GM12878 (cell line): ENCODE data around the gene CXADR. TPM values are rescaled to one million over a fixed set of nuclear protein-coding genes. Genes with fewer than 3 reads are reported as not detected.
A peak's percentile ranks its signal among the peaks of the same experiment; 100 is the strongest.

Experiments
- ATAC-seq: fragments of 200-7000 bp; cut with Tn5 transposase; 3 replicates; pipeline ENCODE4 v1.9.1; 2020; ENCODE audit warnings: mild to moderate bottlenecking, moderate library complexity
- BruUV-seq: library from RNA; stranded (reverse); fragments of 400-500 nt; replicated peaks from 2 replicates; lab custom pipeline; 2021; lab: Mats Ljungman, UMichigan
- CTCF ChIA-PET: fragments of 300-600 bp; sonication (Branson Sonifier 250); formaldehyde crosslinking; extraction: SDS; loops from one replicate; lab custom pipeline; 2021; ENCODE audit warnings: inconsistent platforms; lab: Yijun Ruan, JAX
- POLR2A ChIA-PET: fragments of 350-600 bp; formaldehyde crosslinking; extraction: SDS; loops from one replicate; lab custom pipeline; 2021; ENCODE audit warnings: inconsistent platforms; lab: Charles Lee
- RAD21 ChIA-PET: fragments of 300-600 bp; sonication (Branson Sonifier 250); formaldehyde crosslinking; loops from one replicate; lab custom pipeline; 2023; ENCODE audit warnings: antibody characterized with exemption; ENCODE audit not compliant: unreplicated experiment; lab: Charles Lee
- SMC1A ChIA-PET: fragments of 300-600 bp; sonication (Branson Sonifier 250); formaldehyde crosslinking; loops from one replicate; lab custom pipeline; 2023; ENCODE audit not compliant: unreplicated experiment, uncharacterized antibody; lab: Charles Lee
- DNase-seq: peaks from one replicate; pipeline ENCODE4 v3.0.0-alpha.2; 2011; ENCODE audit warnings: low read depth, low spot score
- FAIRE-seq: peaks from 3 replicates; lab custom pipeline; 2011; peaks lifted over from hg19 to GRCh38; lab: Jason Lieb, UNC
- H2AFZ ChIP-seq: 2 replicates; pipeline ENCODE4 v1.6.0; 2011; ENCODE audit warnings: low read depth, low read length, control low read depth; ENCODE audit not compliant: control insufficient read depth
- H3K27ac ChIP-seq: 2 replicates; pipeline ENCODE4 v1.5.1; 2011; ENCODE audit warnings: control low read depth; ENCODE audit not compliant: control insufficient read depth, insufficient read depth
- H3K27me3 ChIP-seq, 2 experiments: replicated peaks in 1 of 2; 2 replicates each; pipeline versions ENCODE4 v1.6.0 to v1.6.1; 2011; ENCODE audit warnings: low read length in 1 of 2; ENCODE audit not compliant: control insufficient read depth in 2 of 2, insufficient read depth in 2 of 2
- H3K36me3 ChIP-seq, 2 experiments: 2 replicates each; pipeline ENCODE4 v1.5.1; 2011; ENCODE audit warnings: low read length in 1 of 2; ENCODE audit not compliant: control insufficient read depth in 2 of 2, insufficient read depth in 2 of 2
- H3K4me1 ChIP-seq: 2 replicates; pipeline ENCODE4 v1.6.1; 2011; ENCODE audit warnings: mild to moderate bottlenecking, low read length, moderate library complexity, mixed read lengths; ENCODE audit not compliant: control insufficient read depth, insufficient read depth
- H3K4me2 ChIP-seq: 2 replicates; pipeline ENCODE4 v1.6.0; 2011; ENCODE audit warnings: control low read depth; ENCODE audit not compliant: control insufficient read depth, insufficient read depth
- H3K4me3 ChIP-seq: fragments of 200-600 bp; sonication (generic); 2 replicates; pipeline ENCODE4 v1.5.1; 2016
- H3K79me2 ChIP-seq: 2 replicates; pipeline ENCODE4 v1.6.0; 2011; ENCODE audit warnings: low read length; ENCODE audit not compliant: control insufficient read depth, insufficient read depth
- H3K9ac ChIP-seq: 2 replicates; pipeline ENCODE4 v1.8.0; 2011; ENCODE audit warnings: low read length, control low read depth, mixed read lengths; ENCODE audit not compliant: control insufficient read depth, insufficient read depth
- H3K9me3 ChIP-seq: replicated peaks from 3 replicates; pipeline ENCODE4 v1.5.1; 2011; ENCODE audit warnings: mild to moderate bottlenecking, low read length; ENCODE audit not compliant: control insufficient read depth, insufficient read depth
- H4K20me1 ChIP-seq: 2 replicates; pipeline ENCODE4 v1.6.0; 2011; ENCODE audit not compliant: control insufficient read depth, insufficient read depth
- CHD1 ChIP-seq: IDR thresholded peaks from 2 replicates; pipeline ENCODE4 v1.6.1; 2012; ENCODE audit warnings: low read depth, low read length, improper control_type of control experiment
- CTCF ChIP-seq, 3 experiments: IDR thresholded peaks in 2 of 3; conservative IDR thresholded peaks in 1 of 3; 2 replicates each; pipeline ENCODE4 v1.5.1; 2011; ENCODE audit warnings: low read depth in 3 of 3, low read length in 3 of 3, mild to moderate bottlenecking in 3 of 3, control low read depth in 2 of 3, moderate library complexity in 2 of 3, inconsistent platforms in 1 of 3, mixed read lengths in 1 of 3; ENCODE audit not compliant: control insufficient read depth in 2 of 3, insufficient read depth in 1 of 3; ENCODE audit errors: extremely low read depth in 1 of 3
- DPF2 ChIP-seq: fragments of 450-650 bp; IDR thresholded peaks from 2 replicates; pipeline ENCODE4 v1.6.1; 2017; ENCODE audit warnings: mild to moderate bottlenecking
- MLLT1 ChIP-seq: fragments of 450-650 bp; IDR thresholded peaks from 2 replicates; pipeline ENCODE4 v1.6.1; 2016; ENCODE audit warnings: mild to moderate bottlenecking
- MXI1 ChIP-seq: fragments of 150-350 bp; IDR thresholded peaks from 2 replicates; pipeline ENCODE4 v1.6.1; 2011; ENCODE audit warnings: low read depth, mild to moderate bottlenecking, inconsistent platforms, low read length, improper control_type of control experiment
- MYB ChIP-seq: fragments of 150-350 bp; IDR thresholded peaks from 2 replicates; pipeline ENCODE4 v1.6.1; 2014; ENCODE audit warnings: mild to moderate bottlenecking, low read depth, low read length, borderline replicate concordance
- PML ChIP-seq: IDR thresholded peaks from 2 replicates; pipeline ENCODE4 v1.6.1; 2012; ENCODE audit warnings: low read length, inconsistent platforms
- RAD21 ChIP-seq: IDR thresholded peaks from 2 replicates; pipeline ENCODE4 v1.6.1; 2011; ENCODE audit warnings: mild to moderate bottlenecking, low read depth, low read length, moderate library complexity; ENCODE audit not compliant: insufficient read depth
- RFX5 ChIP-seq: IDR thresholded peaks from 2 replicates; pipeline ENCODE4 v1.6.1; 2011; ENCODE audit warnings: low read depth, low read length, improper control_type of control experiment
- SMC3 ChIP-seq: IDR thresholded peaks from 2 replicates; pipeline ENCODE4 v1.6.1; 2011; ENCODE audit warnings: low read length, improper control_type of control experiment, borderline replicate concordance
- SPI1 ChIP-seq: IDR thresholded peaks from 2 replicates; pipeline ENCODE4 v1.6.1; 2011; ENCODE audit warnings: low read depth, mild to moderate bottlenecking, low read length, moderate library complexity, borderline replicate concordance; ENCODE audit not compliant: insufficient read depth
- ZNF217 ChIP-seq: fragments of 450-650 bp; IDR thresholded peaks from 2 replicates; pipeline ENCODE4 v1.6.1; 2017; ENCODE audit warnings: antibody characterized with exemption, mild to moderate bottlenecking
- ZSCAN29 ChIP-seq: fragments of 450-650 bp; IDR thresholded peaks from 2 replicates; pipeline ENCODE4 v1.6.1; 2017; ENCODE audit warnings: mild to moderate bottlenecking, moderate library complexity
- WGBS: methylation state at CpG from one replicate; pipeline ENCODE4 v1.1.6; 2016; ENCODE audit warnings: low lambda C conversion rate; ENCODE audit not compliant: insufficient replicate concordance, insufficient coverage; ENCODE audit errors: missing lambda C conversion rate; 5-methylcytosine and 5-hydroxymethylcytosine counted together
- in situ Hi-C: fragments of 300-500 bp; cut with MboI; formaldehyde crosslinking; loops from 9 replicates; pipeline ENCODE4 v1.14.3; 2018; ENCODE audit warnings: mixed read lengths
- intact Hi-C: fragments of 100-400 bp; cut with micrococcal nuclease; formaldehyde crosslinking; loops from one replicate; pipeline ENCODE4 v1.14.2; 2022; ENCODE audit not compliant: unreplicated experiment
- polyA plus RNA-seq, 11 experiments: library from polyadenylated mRNA; depleted of rRNA in 4 of 11; unstranded in 6 of 11; stranded (reverse) in 5 of 11; fragments of >200 nt; fragmentation: Nextera tagmentation in 4 of 11; fragmentation: Illumina TruSeq in 1 of 11; extraction: Ambion mirVana in 4 of 11; extraction: Trizol in 1 of 11; gene quantifications; 1 replicate in 1 of 11; 2 replicates in 10 of 11; pipeline versions ENCODE4 v1.2.1 to v1.2.3, GENCODE V29; 2011 to 2016; ENCODE audit warnings: inconsistent platforms in 2 of 11, missing spikeins in 2 of 11, low read depth in 1 of 11
- total RNA-seq, 4 experiments: library from RNA; depleted of rRNA in 3 of 4; stranded (reverse); fragments of >200 nt in 3 of 4; fragmentation: Illumina TruSeq in 1 of 4; extraction: Trizol in 1 of 4; gene quantifications; 2 replicates each; pipeline versions ENCODE4 v1.2.1 to v1.2.3, GENCODE V29; 2013 to 2021

Gene CXADR
- total and polyA plus RNA-seq, 10 of the 15 experiments (the other 5 are each of a cell fraction or from before 2014, with no cell fraction given), result 0.01 to 0.64 (median 0.13) TPM

GRCh38 chr21:17554679-17555465 is 42.0 kb downstream of the CXADR start:
- Histone ChIP-seq H4K20me1 (no peaks in the 10 kb centered on the region), H3K4me2 (no peak overlapping the region), H3K9me3 (no peaks in the 10 kb centered on the region), H2AFZ (no peak overlapping the region), H3K4me1 (no peaks in the 10 kb centered on the region), H3K27ac (no peak overlapping the region), H3K4me3 (no peak overlapping the region), H3K27me3 (no peaks in the 10 kb centered on the region), H3K9ac (no peak overlapping the region), H3K79me2 (no peaks in the 10 kb centered on the region), H3K36me3 (no peaks in the 10 kb centered on the region)
- ATAC-seq (peak; percentile 32; the same call in 1 of the 3 replicates), DNase-seq (no peak), FAIRE-seq (no peak)
- ChIA-PET CTCF (interaction anchor here (0.8 to 1.8 kb wide), 6 partner anchors 13 to 167 kb away, joined by 3 to 20 read pairs (median 4); no protein-coding TSS in a partner anchor), SMC1A (interaction anchor here (0.8 to 1.1 kb wide), 4 partner anchors 15 to 168 kb away, joined by 3 to 6 read pairs (median 4); no protein-coding TSS in a partner anchor), POLR2A (no interaction called here), RAD21 (interaction anchor here (0.7 to 0.9 kb wide), 2 partner anchors 167 to 168 kb away, joined by 3 to 5 read pairs; no protein-coding TSS in a partner anchor)
- in situ Hi-C loops, result no loop called here
- intact Hi-C loops, result loop anchor here (10.0 kb wide), 1 partner anchor 170 kb away; no protein-coding TSS in a partner anchor
- no TSS peak for BruUV-seq
- 0 out of 2 replicates have a peak, but pooled peaks have one; percentile 8 for TF ChIP-seq SMC3
- TF ChIP-seq SPI1, result no peak
- no peak for TF ChIP-seq DPF2
- TF ChIP-seq PML, result no peak
- TF ChIP-seq MXI1, result no peak
- TF ChIP-seq CTCF (IDR thresholded peaks at IDR 0.05 in 2 of 3, conservative IDR thresholded peaks at IDR 0.05 in 1 of 3; ENCODE audit: control insufficient read depth in 2 of 3, extremely low read depth in 1 of 3, insufficient read depth in 1 of 3, low read depth in 3 of 3, low read length in 3 of 3), result peak; percentile 15 to 25 (median 18); a peak in 2 of 6 replicates
- TF ChIP-seq RFX5, result no peak
- TF ChIP-seq ZNF217, result no peak
- no peak for TF ChIP-seq MYB
- peak; percentile 37; the same call in 1 of the 2 replicates for TF ChIP-seq RAD21
- no peak for TF ChIP-seq CHD1
- no peak for TF ChIP-seq ZSCAN29
- TF ChIP-seq MLLT1, result no peak
- TF ChIP-seq, all 136 proteins: peak for 3
- 9% methylated on average over 6 of the region's 6 CpGs for WGBS
